Stimulated activated naive CD8-positive, alpha-beta T cell treated with anti-CD3 and anti-CD28 coated beads, Interleukin-15, amount 100 ng/mL, for 72 hours (primary cell): Measurements from ENCODE around the gene WDR81.
A peak's percentile ranks its signal among the peaks of the same experiment; 100 is the strongest.
"Not testable (repeated sequence)": the region's sequence is repeated elsewhere in the genome, so short reads cannot be mapped to it uniquely, and the experiment has no call there.

ENCODE experiments used
- ATAC-seq: fragments of 150-1000 bp; cut with Tn5 transposase; 2 replicates; pipeline ENCODE4 v1.10.0; 2021; ENCODE audit warnings: mild to moderate bottlenecking, moderate library complexity
- DNase-seq, 2 donors: peaks; one replicate each; pipeline ENCODE4 v3.0.0; 2021 to 2022
- H3K27ac Mint-ChIP-seq, 2 donors: one replicate each; pipeline ENCODE4 v1.8.0; 2022; ENCODE audit warnings: mild to moderate bottlenecking in 2 of 2, mixed read lengths in 2 of 2, moderate library complexity in 2 of 2
- H3K27me3 Mint-ChIP-seq: one replicate; pipeline ENCODE4 v1.8.0; 2022; ENCODE audit warnings: mixed read lengths
- H3K4me1 Mint-ChIP-seq: one replicate; pipeline ENCODE4 v1.8.0; 2022; ENCODE audit warnings: mild to moderate bottlenecking, mixed read lengths
- H3K4me3 Mint-ChIP-seq, 2 donors: one replicate each; pipeline ENCODE4 v1.8.0; 2022; ENCODE audit warnings: mild to moderate bottlenecking in 2 of 2, mixed read lengths in 2 of 2, moderate library complexity in 1 of 2
- H3K9me3 Mint-ChIP-seq, 2 donors: one replicate each; pipeline ENCODE4 v1.8.0; 2022; ENCODE audit warnings: mixed read lengths in 2 of 2

Gene WDR81

GRCh38 chr17:1718362-1719165, 5.9 kb upstream of the WDR81 start:
- ATAC-seq = no peak
- Mint-ChIP-seq H3K4me1 (peaks cover 67% of the 10 kb centered on the region), H3K27ac (no peak overlapping the region), H3K27me3 (peaks cover 25% of the 10 kb centered on the region), H3K9me3 (no peaks in the 10 kb centered on the region), H3K4me3 (peak overlapping the region; percentile 97 to 99)
- no peak for DNase-seq

GRCh38 chr17:1720856-1721386, 3.6 kb upstream of the WDR81 start:
- Mint-ChIP-seq H3K9me3 (no peaks in the 10 kb centered on the region), H3K27me3 (peaks cover 4% of the 10 kb centered on the region), H3K27ac (no peak overlapping the region), H3K4me3 (no peak overlapping the region), H3K4me1 (peaks cover 62% of the 10 kb centered on the region)
- ATAC-seq (no peak), DNase-seq (peak; percentile 63 to 66)

GRCh38 chr17:1722022-1722421, 2.5 kb upstream of the WDR81 start:
- peaks cover 66% of the 10 kb centered on the region for H3K4me1 Mint-ChIP-seq
- not testable (repeated sequence) for ATAC-seq, DNase-seq, H3K27me3 Mint-ChIP-seq, H3K9me3 Mint-ChIP-seq, H3K4me3 Mint-ChIP-seq
- H3K27ac Mint-ChIP-seq = peak overlapping the region in 1 of 2 donors; percentile 33

- peak overlapping the region; percentile 7 to 48 for H3K27ac Mint-ChIP-seq
Observed at GRCh38 chr17:1724869-1725641, 551 bp downstream of the WDR81 start.

GRCh38 chr17:1725642-1726511, 1.4 kb downstream of the WDR81 start:
- Mint-ChIP-seq H3K9me3 (no peaks in the 10 kb centered on the region), H3K27me3 (no peaks in the 10 kb centered on the region), H3K4me1 (peaks cover 70% of the 10 kb centered on the region), H3K4me3 (peak overlapping the region; percentile 81), H3K27ac (peak overlapping the region in 1 of 2 donors; percentile 50)
- DNase-seq (no peak), ATAC-seq (no peak)

More at GRCh38 chr17:1724869-1725641, 551 bp downstream of the WDR81 start:
- ATAC-seq = peak; percentile 69
- no peak for DNase-seq
- Mint-ChIP-seq H3K27me3 (no peaks in the 10 kb centered on the region), H3K9me3 (no peaks in the 10 kb centered on the region), H3K4me1 (peaks cover 77% of the 10 kb centered on the region), H3K4me3 (peak overlapping the region; percentile 81)

GRCh38 chr17:1726626-1727257, 2.2 kb downstream of the WDR81 start:
- Mint-ChIP-seq H3K4me3 (no peak overlapping the region), H3K27me3 (no peaks in the 10 kb centered on the region), H3K9me3 (no peaks in the 10 kb centered on the region), H3K27ac (no peak overlapping the region), H3K4me1 (peaks cover 68% of the 10 kb centered on the region)
- ATAC-seq (no peak), DNase-seq (no peak)

- Mint-ChIP-seq H3K27ac (no peak overlapping the region), H3K4me1 (peaks cover 63% of the 10 kb centered on the region), H3K27me3 (no peaks in the 10 kb centered on the region), H3K9me3 (no peaks in the 10 kb centered on the region), H3K4me3 (no peak overlapping the region)
- ATAC-seq = no peak
- no peak for DNase-seq
Observed at GRCh38 chr17:1727258-1727789, 2.8 kb downstream of the WDR81 start.

GRCh38 chr17:1727876-1728630, 3.5 kb downstream of the WDR81 start:
- Mint-ChIP-seq H3K4me1 (peaks cover 56% of the 10 kb centered on the region), H3K4me3 (no peak overlapping the region), H3K9me3 (no peaks in the 10 kb centered on the region), H3K27me3 (no peaks in the 10 kb centered on the region), H3K27ac (peak overlapping the region in 1 of 2 donors; percentile 15)
- ATAC-seq (no peak), DNase-seq (no peak)

GRCh38 chr17:1729966-1730325, 5.4 kb downstream of the WDR81 start:
- Mint-ChIP-seq H3K9me3 (no peaks in the 10 kb centered on the region), H3K27ac (peak overlapping the region in 1 of 2 donors; percentile 81), H3K4me1 (peaks cover 45% of the 10 kb centered on the region), H3K27me3 (no peaks in the 10 kb centered on the region), H3K4me3 (no peak overlapping the region)
- ATAC-seq = no peak
- DNase-seq = no peak

GRCh38 chr17:1730326-1731193, 6.1 kb downstream of the WDR81 start:
- ATAC-seq = peak; percentile 35
- no peak overlapping the region for H3K4me3 Mint-ChIP-seq
- peaks cover 43% of the 10 kb centered on the region for H3K4me1 Mint-ChIP-seq
- no peaks in the 10 kb centered on the region for H3K27me3 Mint-ChIP-seq
- no peaks in the 10 kb centered on the region for H3K9me3 Mint-ChIP-seq
- no peak for DNase-seq
- H3K27ac Mint-ChIP-seq = peak overlapping the region in 1 of 2 donors; percentile 34

- Mint-ChIP-seq H3K4me3 (no peak overlapping the region), H3K27ac (no peak overlapping the region), H3K27me3 (no peaks in the 10 kb centered on the region), H3K9me3 (no peaks in the 10 kb centered on the region), H3K4me1 (peaks cover 43% of the 10 kb centered on the region)
- ATAC-seq (no peak), DNase-seq (no peak)
Observed at GRCh38 chr17:1731194-1731506, 6.6 kb downstream of the WDR81 start.

GRCh38 chr17:1732241-1732832, 7.8 kb downstream of the WDR81 start:
- DNase-seq = no peak
- no peaks in the 10 kb centered on the region for H3K9me3 Mint-ChIP-seq
- H3K4me3 Mint-ChIP-seq = no peak overlapping the region
- peaks cover 45% of the 10 kb centered on the region for H3K4me1 Mint-ChIP-seq
- H3K27ac Mint-ChIP-seq = no peak overlapping the region
- H3K27me3 Mint-ChIP-seq = no peaks in the 10 kb centered on the region
- ATAC-seq = no peak

- no peaks in the 10 kb centered on the region for H3K27me3 Mint-ChIP-seq
- H3K27ac Mint-ChIP-seq = no peak overlapping the region
- peaks cover 41% of the 10 kb centered on the region for H3K4me1 Mint-ChIP-seq
- H3K4me3 Mint-ChIP-seq = no peak overlapping the region
- no peaks in the 10 kb centered on the region for H3K9me3 Mint-ChIP-seq
- ATAC-seq (no peak), DNase-seq (no peak)
Observed at GRCh38 chr17:1732833-1733321, 8.4 kb downstream of the WDR81 start.
